GM19468 (cell line): ENCODE data around the gene LONRF3.
"Not testable (repeated sequence)": the region's sequence is repeated elsewhere in the genome, so short reads cannot be mapped to it uniquely, and the experiment has no call there.

Experiments used
- ATAC-seq: cut with Tn5 transposase; IDR thresholded peaks from one replicate; pipeline ENCODE4 v1.9.1; 2021; ENCODE audit warnings: mild to moderate bottlenecking, moderate library complexity, moderate number of reproducible peaks; ENCODE audit not compliant: unreplicated experiment; ENCODE audit errors: extremely low read depth

LONRF3 gene

GRCh38 chrX:119028733-119029330, 54.4 kb downstream of the LONRF3 start:
- no peak for ATAC-seq

- ATAC-seq, result not testable (repeated sequence)
Observed at GRCh38 chrX:119029656-119030055, 55.2 kb downstream of the LONRF3 start.

- ATAC-seq, result no peak
Observed at GRCh38 chrX:119030990-119031389, 56.6 kb downstream of the LONRF3 start.

GRCh38 chrX:119036107-119037029, 62.0 kb downstream of the LONRF3 start:
- no peak for ATAC-seq

- ATAC-seq, result no peak
Observed at GRCh38 chrX:119040432-119040831, 66.0 kb downstream of the LONRF3 start.

GRCh38 chrX:119041175-119041574, 66.8 kb downstream of the LONRF3 start:
- ATAC-seq, result no peak

GRCh38 chrX:119042040-119042439, 67.6 kb downstream of the LONRF3 start:
- ATAC-seq, result no peak

GRCh38 chrX:119042996-119043395, 68.6 kb downstream of the LONRF3 start:
- ATAC-seq, result no peak

- no peak for ATAC-seq
Observed at GRCh38 chrX:119045884-119046283, 71.5 kb downstream of the LONRF3 start.

- ATAC-seq, result no peak
Observed at GRCh38 chrX:119055687-119056086, 81.3 kb downstream of the LONRF3 start.

GRCh38 chrX:119062750-119063374, 88.4 kb downstream of the LONRF3 start:
- ATAC-seq, result no peak

GRCh38 chrX:119063428-119063827, 89.0 kb downstream of the LONRF3 start:
- ATAC-seq, result no peak

GRCh38 chrX:119067023-119067739, 92.8 kb downstream of the LONRF3 start:
- ATAC-seq, result no peak
